Natural killer cell (primary cell): Measurements from ENCODE around the gene BCR. TPM values are rescaled to one million over a fixed set of nuclear protein-coding genes. Genes with fewer than 3 reads are reported as not detected.

Experiments used
- ATAC-seq, 3 donors: fragments of 150-1000 bp in 2 of 3; fragments of 200-7000 bp in 1 of 3; cut with Tn5 transposase; 1 replicate in 1 of 3; 2 replicates in 2 of 3; pipeline ENCODE4 v1.10.0; 2021; ENCODE audit warnings: mild to moderate bottlenecking in 2 of 3, moderate library complexity in 2 of 3
- DNase-seq, 2 donors: peaks; one replicate each; pipeline versions ENCODE4 v3.0.0 to v3.0.0-alpha.2; 2013 to 2021; ENCODE audit warnings: mixed read lengths in 1 of 2
- H3K27ac ChIP-seq: one replicate; pipeline ENCODE4 v1.5.1; 2013; ENCODE audit warnings: mild to moderate bottlenecking, low read length
- H3K27me3 ChIP-seq: one replicate; pipeline ENCODE4 v1.6.1; 2013; ENCODE audit warnings: low read length; ENCODE audit not compliant: control insufficient read depth, insufficient read depth
- H3K36me3 ChIP-seq: one replicate; pipeline ENCODE4 v1.6.1; 2013; ENCODE audit warnings: low read length; ENCODE audit not compliant: control insufficient read depth, insufficient read depth
- H3K4me1 ChIP-seq: one replicate; pipeline ENCODE4 v1.6.1; 2013; ENCODE audit warnings: low read length; ENCODE audit not compliant: control insufficient read depth, insufficient read depth
- H3K4me3 ChIP-seq: one replicate; pipeline ENCODE4 v1.5.1; 2013; ENCODE audit warnings: low read length
- H3K9me3 ChIP-seq: one replicate; pipeline ENCODE4 v1.6.1; 2013; ENCODE audit warnings: low read length; ENCODE audit not compliant: control insufficient read depth, insufficient read depth
- H3K27ac Mint-ChIP-seq, 2 donors: one replicate each; pipeline ENCODE4 v1.8.0; 2022; ENCODE audit warnings: mild to moderate bottlenecking in 2 of 2, mixed read lengths in 2 of 2, moderate library complexity in 1 of 2
- H3K27me3 Mint-ChIP-seq, 2 donors: one replicate each; pipeline ENCODE4 v1.8.0; 2022; ENCODE audit warnings: low read depth in 2 of 2, mixed read lengths in 2 of 2
- H3K36me3 Mint-ChIP-seq: one replicate; pipeline ENCODE4 v1.8.0; 2022; ENCODE audit warnings: mixed read lengths
- H3K4me1 Mint-ChIP-seq, 2 donors: one replicate each; pipeline ENCODE4 v1.8.0; 2022; ENCODE audit warnings: mixed read lengths in 2 of 2
- H3K4me3 Mint-ChIP-seq: one replicate; pipeline ENCODE4 v1.8.0; 2022; ENCODE audit warnings: mild to moderate bottlenecking, moderate library complexity, mixed read lengths
- H3K9me3 Mint-ChIP-seq, 2 donors: one replicate each; pipeline ENCODE4 v1.8.0; 2022; ENCODE audit warnings: mixed read lengths in 2 of 2
- WGBS: methylation state at CpG from one replicate; pipeline ENCODE4 v1.1.7; 2013; ENCODE audit warnings: missing lambda C conversion rate; ENCODE audit not compliant: insufficient coverage; 5-methylcytosine and 5-hydroxymethylcytosine counted together
- intact Hi-C: fragments of 100-400 bp; cut with micrococcal nuclease; formaldehyde crosslinking; loops from one replicate; pipeline ENCODE4 v1.14.2; 2022
- total RNA-seq, 4 donors: library from RNA; stranded (reverse); fragments of 120-200 nt in 1 of 4; gene quantifications; one replicate each; pipeline versions ENCODE4 v1.2.3 to v1.2.4, GENCODE V29; 2013 to 2022
- TF ChIP-seq, protein P1 (sequence below): fragments of 200-600 bp; IDR thresholded peaks from one replicate; pipeline ENCODE4 v1.8.0; 2022; ENCODE audit warnings: antibody characterized with exemption

The BCR gene
- total RNA-seq, 3 donors from 2014 or later (not counting 1 experiment from before 2014, with no cell fraction given): 166 to 186 (median 167) TPM

GRCh38 chr22:23271597-23271908 lies 91.2 kb downstream of the BCR start:
- no peak overlapping the region for H3K4me3 Mint-ChIP-seq
- Histone ChIP-seq H3K4me3 (no peak overlapping the region), H3K4me1 (peaks cover 19% of the 10 kb centered on the region), H3K9me3 (no peaks in the 10 kb centered on the region), H3K36me3 (peaks cover 47% of the 10 kb centered on the region), H3K27me3 (no peaks in the 10 kb centered on the region), H3K27ac (no peak overlapping the region)
- H3K27ac Mint-ChIP-seq: no peak overlapping the region
- no peak for DNase-seq
- no peak for ATAC-seq
- TF ChIP-seq, protein P1, sequence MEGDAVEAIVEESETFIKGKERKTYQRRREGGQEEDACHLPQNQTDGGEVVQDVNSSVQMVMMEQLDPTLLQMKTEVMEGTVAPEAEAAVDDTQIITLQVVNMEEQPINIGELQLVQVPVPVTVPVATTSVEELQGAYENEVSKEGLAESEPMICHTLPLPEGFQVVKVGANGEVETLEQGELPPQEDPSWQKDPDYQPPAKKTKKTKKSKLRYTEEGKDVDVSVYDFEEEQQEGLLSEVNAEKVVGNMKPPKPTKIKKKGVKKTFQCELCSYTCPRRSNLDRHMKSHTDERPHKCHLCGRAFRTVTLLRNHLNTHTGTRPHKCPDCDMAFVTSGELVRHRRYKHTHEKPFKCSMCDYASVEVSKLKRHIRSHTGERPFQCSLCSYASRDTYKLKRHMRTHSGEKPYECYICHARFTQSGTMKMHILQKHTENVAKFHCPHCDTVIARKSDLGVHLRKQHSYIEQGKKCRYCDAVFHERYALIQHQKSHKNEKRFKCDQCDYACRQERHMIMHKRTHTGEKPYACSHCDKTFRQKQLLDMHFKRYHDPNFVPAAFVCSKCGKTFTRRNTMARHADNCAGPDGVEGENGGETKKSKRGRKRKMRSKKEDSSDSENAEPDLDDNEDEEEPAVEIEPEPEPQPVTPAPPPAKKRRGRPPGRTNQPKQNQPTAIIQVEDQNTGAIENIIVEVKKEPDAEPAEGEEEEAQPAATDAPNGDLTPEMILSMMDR: no peak
- H3K4me1 Mint-ChIP-seq: peaks cover 19 to 22% of the 10 kb centered on the region in 2 donors
- H3K27me3 Mint-ChIP-seq: no peaks in the 10 kb centered on the region
- WGBS: 98% methylated on average over 3 of the region's 4 CpGs
- H3K9me3 Mint-ChIP-seq: no peaks in the 10 kb centered on the region
- H3K36me3 Mint-ChIP-seq: no peaks in the 10 kb centered on the region
- intact Hi-C loops: no loop called here

DNA sequence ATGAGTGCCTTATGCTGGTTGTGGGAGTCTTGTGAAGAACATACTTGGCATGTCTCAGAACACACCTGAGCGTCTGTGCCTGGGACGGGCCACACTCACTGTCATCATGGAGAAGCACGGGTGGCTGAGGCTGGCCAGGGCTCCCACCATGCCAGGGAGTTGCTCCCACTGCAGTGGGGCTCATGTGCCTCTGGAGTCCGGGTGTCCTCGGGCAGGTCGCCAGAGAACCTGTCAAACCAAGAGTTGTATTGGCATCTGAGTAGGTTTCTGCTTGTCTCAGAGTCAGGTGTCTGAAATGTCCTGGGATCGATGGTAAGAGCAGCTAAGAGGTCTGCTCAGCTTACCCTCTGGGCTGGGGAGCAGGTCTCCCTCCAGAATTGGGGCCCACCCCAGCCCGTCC lies 92.1 kb downstream of the BCR start:
- no peaks in the 10 kb centered on the region for H3K36me3 Mint-ChIP-seq
- Histone ChIP-seq H3K27ac (no peak overlapping the region), H3K36me3 (peaks cover 47% of the 10 kb centered on the region), H3K4me1 (peaks cover 24% of the 10 kb centered on the region), H3K4me3 (no peak overlapping the region), H3K27me3 (no peaks in the 10 kb centered on the region), H3K9me3 (no peaks in the 10 kb centered on the region)
- intact Hi-C loops: no loop called here
- TF ChIP-seq, protein P1: no peak
- no peaks in the 10 kb centered on the region for H3K9me3 Mint-ChIP-seq
- H3K4me3 Mint-ChIP-seq: no peak overlapping the region
- 95% methylated on average over 8 of the region's 8 CpGs for WGBS
- no peaks in the 10 kb centered on the region for H3K27me3 Mint-ChIP-seq
- DNase-seq (no peak), ATAC-seq (no peak)
- peaks cover 19 to 27% of the 10 kb centered on the region in 2 donors for H3K4me1 Mint-ChIP-seq
- no peak overlapping the region for H3K27ac Mint-ChIP-seq

- intact Hi-C loops: no loop called here
- TF ChIP-seq, protein P1: no peak
- ATAC-seq: no peak
- DNase-seq: no peak
- H3K36me3 ChIP-seq: peaks cover 47% of the 10 kb centered on the region
- H3K27me3 Mint-ChIP-seq: no peaks in the 10 kb centered on the region
- H3K4me1 ChIP-seq: peaks cover 27% of the 10 kb centered on the region
- no peak overlapping the region for H3K27ac ChIP-seq
- no peaks in the 10 kb centered on the region for H3K36me3 Mint-ChIP-seq
- H3K4me3 Mint-ChIP-seq: no peak overlapping the region
- H3K9me3 ChIP-seq: no peaks in the 10 kb centered on the region
- no peaks in the 10 kb centered on the region for H3K9me3 Mint-ChIP-seq
- WGBS: 94% methylated on average over 11 of the region's 11 CpGs
- H3K27ac Mint-ChIP-seq: no peak overlapping the region
- peaks cover 15 to 30% of the 10 kb centered on the region in 2 donors for H3K4me1 Mint-ChIP-seq
- no peaks in the 10 kb centered on the region for H3K27me3 ChIP-seq
- no peak overlapping the region for H3K4me3 ChIP-seq
These were observed 92.5 kb downstream of the BCR start for GRCh38 chr22:23272834-23273233.

DNA sequence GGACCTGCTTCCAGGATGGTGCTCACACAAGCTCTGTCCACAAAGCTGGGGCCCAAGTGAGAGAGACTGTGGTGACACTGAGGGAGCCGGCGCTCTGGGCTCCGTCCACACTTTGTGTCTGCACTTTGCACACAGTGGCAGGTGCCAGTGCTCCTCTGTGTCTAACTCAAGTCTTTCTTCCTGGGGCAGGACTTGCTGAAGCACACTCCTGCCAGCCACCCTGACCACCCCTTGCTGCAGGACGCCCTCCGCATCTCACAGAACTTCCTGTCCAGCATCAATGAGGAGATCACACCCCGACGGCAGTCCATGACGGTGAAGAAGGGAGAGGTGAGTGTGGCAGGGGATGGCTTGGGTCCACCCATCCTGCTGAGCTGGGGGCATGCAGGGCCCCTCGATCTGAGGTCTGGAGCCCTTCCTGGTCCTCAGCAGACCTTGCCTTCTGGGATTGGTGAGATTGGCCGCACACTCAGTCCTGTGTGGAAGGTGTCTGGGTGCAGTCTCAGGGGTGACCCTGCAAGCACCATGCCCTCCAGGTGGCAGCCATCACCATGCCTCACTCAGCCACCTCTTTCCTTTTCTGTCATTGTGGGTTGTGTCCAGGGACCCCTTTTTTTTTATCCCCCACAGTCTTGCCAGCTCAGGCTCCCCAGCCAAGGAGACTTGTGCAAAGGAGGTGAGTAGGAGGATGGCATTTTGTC lies 93.3 kb downstream of the BCR start:
- H3K36me3 Mint-ChIP-seq: no peaks in the 10 kb centered on the region
- Histone ChIP-seq H3K9me3 (no peaks in the 10 kb centered on the region), H3K4me1 (peaks cover 29% of the 10 kb centered on the region)

More for the DNA sequence above, 93.3 kb downstream of the BCR start:
- H3K27ac ChIP-seq: no peak overlapping the region
- DNase-seq: no peak
- no peaks in the 10 kb centered on the region for H3K27me3 ChIP-seq
- 91% methylated on average over 10 of the region's 10 CpGs for WGBS
- H3K36me3 ChIP-seq: peaks cover 45% of the 10 kb centered on the region
- Mint-ChIP-seq H3K27ac (peak overlapping the region; percentile 13 to 38), H3K27me3 (no peaks in the 10 kb centered on the region), H3K4me1 (peaks cover 20 to 36% of the 10 kb centered on the region in 2 donors), H3K4me3 (no peak overlapping the region), H3K9me3 (no peaks in the 10 kb centered on the region)
- H3K4me3 ChIP-seq: no peak overlapping the region
- TF ChIP-seq, protein P1: no peak
- intact Hi-C loops: no loop called here
- no peak for ATAC-seq
